DOHH2 (cell line): ENCODE results near the gene ZNF280A.

Experiments
- H3F3A ChIP-seq: fragments of 200-600 bp; sonication (generic), shearing (Covaris generic); 2 replicates; pipeline ENCODE4 v1.6.0; 2016; ENCODE audit warnings: antibody characterized with exemption, mild to moderate bottlenecking; ENCODE audit not compliant: control insufficient read depth, insufficient read depth
- H3K27ac ChIP-seq: fragments of 200-600 bp; sonication (generic); 2 replicates; pipeline ENCODE4 v1.5.1; 2014; ENCODE audit warnings: low read depth, mild to moderate bottlenecking, low read length, moderate library complexity
- H3K27me3 ChIP-seq: fragments of 200-600 bp; sonication (generic); 2 replicates; pipeline ENCODE4 v1.6.1; 2014; ENCODE audit warnings: mild to moderate bottlenecking, low read length, mixed read lengths; ENCODE audit not compliant: control insufficient read depth
- H3K36me3 ChIP-seq: fragments of 200-600 bp; sonication (generic); 2 replicates; pipeline ENCODE4 v1.6.1; 2014; ENCODE audit warnings: mild to moderate bottlenecking, low read length, moderate library complexity, mixed read lengths; ENCODE audit not compliant: control insufficient read depth
- H3K4me1 ChIP-seq: fragments of 200-600 bp; sonication (generic); 2 replicates; pipeline ENCODE4 v1.6.1; 2014; ENCODE audit warnings: mild to moderate bottlenecking, low read length, mixed read lengths; ENCODE audit not compliant: control insufficient read depth
- H3K4me2 ChIP-seq: fragments of 200-600 bp; sonication (generic); 2 replicates; pipeline ENCODE4 v1.6.0; 2014; ENCODE audit warnings: mild to moderate bottlenecking, low read length, moderate library complexity
- H3K4me3 ChIP-seq: fragments of 200-600 bp; sonication (generic); 2 replicates; pipeline ENCODE4 v1.5.1; 2014; ENCODE audit warnings: mild to moderate bottlenecking, low read length, mixed read lengths
- H3K79me2 ChIP-seq: fragments of 200-600 bp; sonication (generic); 2 replicates; pipeline ENCODE4 v1.6.1; 2014; ENCODE audit warnings: mild to moderate bottlenecking, low read length, mixed read lengths; ENCODE audit not compliant: control insufficient read depth
- H3K9me2 ChIP-seq: fragments of 200-600 bp; sonication (generic); replicated peaks from 2 replicates; pipeline ENCODE4 v1.6.1; 2014; ENCODE audit warnings: mild to moderate bottlenecking, low read length, mixed read lengths; ENCODE audit not compliant: control insufficient read depth
- H3K9me3 ChIP-seq: fragments of 200-600 bp; sonication (generic); 2 replicates; pipeline ENCODE4 v1.6.1; 2014; ENCODE audit warnings: antibody characterized with exemption, low read length, mixed read lengths; ENCODE audit not compliant: control insufficient read depth, insufficient read depth
- H4K20me1 ChIP-seq: fragments of 200-600 bp; sonication (generic); 2 replicates; pipeline ENCODE4 v1.6.0; 2014; ENCODE audit warnings: low read depth, mild to moderate bottlenecking, antibody characterized with exemption, low read length, moderate library complexity; ENCODE audit not compliant: control insufficient read depth, insufficient read depth
- EZH2phosphoT487 ChIP-seq: fragments of 200-600 bp; sonication (generic); IDR thresholded peaks from 2 replicates; pipeline ENCODE4 v1.6.1; 2017; ENCODE audit warnings: borderline replicate concordance, mild to moderate bottlenecking, antibody characterized with exemption, low read length, moderate library complexity, mixed read lengths
- TF ChIP-seq, protein P1 (sequence below): fragments of 200-600 bp; sonication (generic); IDR thresholded peaks from one replicate; pipeline ENCODE4 v1.5.1; 2014; ENCODE audit warnings: antibody characterized with exemption, mild to moderate bottlenecking, low read depth, low read length; ENCODE audit not compliant: poor library complexity, severe bottlenecking

The ZNF280A gene

DNA sequence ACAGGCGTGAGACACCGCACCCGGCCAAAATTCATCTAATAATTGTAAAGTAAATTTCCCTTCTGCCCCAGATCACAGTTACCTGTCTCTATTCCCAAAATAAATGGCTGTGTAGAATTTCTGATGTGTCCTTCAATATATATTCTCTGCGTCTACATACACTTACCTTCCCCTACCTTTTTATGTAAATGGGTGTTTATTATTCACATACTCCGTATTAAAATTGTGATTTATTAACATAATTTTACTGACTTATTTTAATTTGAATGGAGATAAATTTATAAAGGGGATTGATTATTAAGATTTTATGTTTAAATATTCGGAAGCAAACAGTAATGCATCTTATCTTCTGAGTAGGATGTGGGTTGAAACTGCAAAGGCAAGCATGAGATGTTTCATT lies 16.4 kb upstream of the ZNF280A start:
- no peak for TF ChIP-seq EZH2phosphoT487
- TF ChIP-seq, protein P1, sequence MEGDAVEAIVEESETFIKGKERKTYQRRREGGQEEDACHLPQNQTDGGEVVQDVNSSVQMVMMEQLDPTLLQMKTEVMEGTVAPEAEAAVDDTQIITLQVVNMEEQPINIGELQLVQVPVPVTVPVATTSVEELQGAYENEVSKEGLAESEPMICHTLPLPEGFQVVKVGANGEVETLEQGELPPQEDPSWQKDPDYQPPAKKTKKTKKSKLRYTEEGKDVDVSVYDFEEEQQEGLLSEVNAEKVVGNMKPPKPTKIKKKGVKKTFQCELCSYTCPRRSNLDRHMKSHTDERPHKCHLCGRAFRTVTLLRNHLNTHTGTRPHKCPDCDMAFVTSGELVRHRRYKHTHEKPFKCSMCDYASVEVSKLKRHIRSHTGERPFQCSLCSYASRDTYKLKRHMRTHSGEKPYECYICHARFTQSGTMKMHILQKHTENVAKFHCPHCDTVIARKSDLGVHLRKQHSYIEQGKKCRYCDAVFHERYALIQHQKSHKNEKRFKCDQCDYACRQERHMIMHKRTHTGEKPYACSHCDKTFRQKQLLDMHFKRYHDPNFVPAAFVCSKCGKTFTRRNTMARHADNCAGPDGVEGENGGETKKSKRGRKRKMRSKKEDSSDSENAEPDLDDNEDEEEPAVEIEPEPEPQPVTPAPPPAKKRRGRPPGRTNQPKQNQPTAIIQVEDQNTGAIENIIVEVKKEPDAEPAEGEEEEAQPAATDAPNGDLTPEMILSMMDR, result no peak
- no peak overlapping the region for H3K27ac ChIP-seq
- no peaks in the 10 kb centered on the region for H3K79me2 ChIP-seq
- no peak overlapping the region for H3K4me3 ChIP-seq
- no peak overlapping the region for H3K4me2 ChIP-seq
- H3K4me1 ChIP-seq, result no peaks in the 10 kb centered on the region
- no peaks in the 10 kb centered on the region for H4K20me1 ChIP-seq
- H3F3A ChIP-seq, result no peaks in the 10 kb centered on the region
- no peaks in the 10 kb centered on the region for H3K9me3 ChIP-seq
- H3K36me3 ChIP-seq, result no peaks in the 10 kb centered on the region
- no peaks in the 10 kb centered on the region for H3K27me3 ChIP-seq
- H3K9me2 ChIP-seq, result no peaks in the 10 kb centered on the region

DNA sequence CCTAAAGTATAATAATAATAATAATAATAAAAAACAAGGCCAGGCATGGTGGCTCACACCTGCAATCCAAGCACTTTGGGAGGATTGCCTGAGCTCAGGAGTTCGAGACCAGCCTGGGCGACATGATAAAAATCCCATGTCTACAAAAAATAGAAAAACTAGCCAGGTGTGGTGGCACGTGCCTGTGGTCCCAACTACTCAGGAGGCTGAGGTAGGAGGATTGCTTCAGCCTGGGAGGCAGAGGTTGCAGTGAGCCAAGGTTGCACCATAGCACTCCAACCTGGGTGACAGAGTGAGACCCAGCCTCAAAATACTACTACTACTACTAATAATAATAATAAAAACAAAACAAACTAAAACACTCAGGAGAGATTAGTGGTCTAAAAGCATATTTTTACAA lies 15.6 kb upstream of the ZNF280A start:
- TF ChIP-seq EZH2phosphoT487, result no peak
- TF ChIP-seq, protein P1, result no peak
- H3F3A ChIP-seq, result no peaks in the 10 kb centered on the region
- no peaks in the 10 kb centered on the region for H3K9me3 ChIP-seq

DNA sequence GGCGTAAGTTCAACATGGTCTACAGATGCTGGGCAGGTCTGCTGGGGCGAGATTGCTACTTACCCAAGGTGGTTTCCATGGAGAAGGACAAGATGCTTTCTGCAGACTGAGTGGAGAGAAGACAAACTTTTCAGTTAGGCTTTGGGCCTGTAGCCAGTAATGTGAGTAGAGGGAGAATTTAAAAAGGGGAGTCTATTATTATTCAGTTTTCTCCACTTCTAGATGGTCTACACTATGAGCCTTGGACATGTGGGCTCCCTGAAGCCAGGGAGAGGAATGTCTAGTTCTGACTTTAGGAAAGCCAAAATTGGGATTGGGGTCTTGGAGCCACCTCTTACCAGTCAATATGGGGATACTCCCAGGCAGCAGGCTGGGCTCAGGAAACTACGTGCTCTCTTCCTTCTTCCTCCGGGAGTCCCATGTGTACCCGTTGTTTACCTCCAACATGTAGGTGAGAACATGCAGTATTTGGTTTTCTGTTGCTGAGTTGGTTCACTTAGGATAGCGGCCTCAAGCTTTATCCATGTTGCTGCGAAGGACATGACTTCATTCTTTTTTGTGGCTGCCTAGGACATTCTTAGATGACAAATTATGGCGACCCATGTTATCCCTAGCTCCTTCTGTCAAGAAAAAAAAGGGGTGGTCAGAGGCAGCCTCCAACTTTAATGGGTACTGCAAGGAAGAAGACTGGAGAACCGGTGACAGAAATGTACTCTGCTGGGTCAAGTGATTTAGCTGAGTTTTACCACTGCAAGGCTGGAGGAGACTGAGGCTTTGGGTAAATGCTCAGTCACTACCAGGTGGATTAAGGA lies 14.7 kb upstream of the ZNF280A start:
- Histone ChIP-seq H3K79me2 (no peaks in the 10 kb centered on the region), H3K27me3 (no peaks in the 10 kb centered on the region)

More for the DNA sequence above, 15.6 kb upstream of the ZNF280A start:
- Histone ChIP-seq H3K9me2 (no peaks in the 10 kb centered on the region), H3K4me3 (no peak overlapping the region), H3K36me3 (no peaks in the 10 kb centered on the region), H3K27me3 (no peaks in the 10 kb centered on the region), H3K4me2 (no peak overlapping the region), H3K27ac (no peak overlapping the region), H3K79me2 (no peaks in the 10 kb centered on the region), H4K20me1 (no peaks in the 10 kb centered on the region), H3K4me1 (no peaks in the 10 kb centered on the region)

More for the DNA sequence above, 14.7 kb upstream of the ZNF280A start:
- no peaks in the 10 kb centered on the region for H4K20me1 ChIP-seq
- H3K27ac ChIP-seq, result no peak overlapping the region
- H3K9me3 ChIP-seq, result no peaks in the 10 kb centered on the region
- no peak overlapping the region for H3K4me3 ChIP-seq
- no peak overlapping the region for H3K4me2 ChIP-seq
- H3K4me1 ChIP-seq, result no peaks in the 10 kb centered on the region
- TF ChIP-seq, protein P1, result no peak
- TF ChIP-seq EZH2phosphoT487, result no peak
- H3K36me3 ChIP-seq, result no peaks in the 10 kb centered on the region
- H3F3A ChIP-seq, result no peaks in the 10 kb centered on the region
- no peaks in the 10 kb centered on the region for H3K9me2 ChIP-seq
